Skin of body (tissue), 2 donors: ENCODE data around the gene LRRC75B. TPM values are rescaled to one million over a fixed set of nuclear protein-coding genes. Genes with fewer than 3 reads are reported as not detected.
"Not testable (repeated sequence)": the region's sequence is repeated elsewhere in the genome, so short reads cannot be mapped to it uniquely, and the experiment has no call there.

ENCODE experiments used
- DNase-seq: peaks from one replicate; lab custom pipeline; 2025; lab: John Stamatoyannopoulos, UW
- total RNA-seq: library from RNA; depleted of rRNA; stranded (reverse); fragments of >200 nt; gene quantifications from one replicate; pipeline ENCODE4 v1.2.3, GENCODE V29; 2014

Gene LRRC75B
- total RNA-seq, 1 donor from 2014 or later, result 6.2 TPM

DNA sequence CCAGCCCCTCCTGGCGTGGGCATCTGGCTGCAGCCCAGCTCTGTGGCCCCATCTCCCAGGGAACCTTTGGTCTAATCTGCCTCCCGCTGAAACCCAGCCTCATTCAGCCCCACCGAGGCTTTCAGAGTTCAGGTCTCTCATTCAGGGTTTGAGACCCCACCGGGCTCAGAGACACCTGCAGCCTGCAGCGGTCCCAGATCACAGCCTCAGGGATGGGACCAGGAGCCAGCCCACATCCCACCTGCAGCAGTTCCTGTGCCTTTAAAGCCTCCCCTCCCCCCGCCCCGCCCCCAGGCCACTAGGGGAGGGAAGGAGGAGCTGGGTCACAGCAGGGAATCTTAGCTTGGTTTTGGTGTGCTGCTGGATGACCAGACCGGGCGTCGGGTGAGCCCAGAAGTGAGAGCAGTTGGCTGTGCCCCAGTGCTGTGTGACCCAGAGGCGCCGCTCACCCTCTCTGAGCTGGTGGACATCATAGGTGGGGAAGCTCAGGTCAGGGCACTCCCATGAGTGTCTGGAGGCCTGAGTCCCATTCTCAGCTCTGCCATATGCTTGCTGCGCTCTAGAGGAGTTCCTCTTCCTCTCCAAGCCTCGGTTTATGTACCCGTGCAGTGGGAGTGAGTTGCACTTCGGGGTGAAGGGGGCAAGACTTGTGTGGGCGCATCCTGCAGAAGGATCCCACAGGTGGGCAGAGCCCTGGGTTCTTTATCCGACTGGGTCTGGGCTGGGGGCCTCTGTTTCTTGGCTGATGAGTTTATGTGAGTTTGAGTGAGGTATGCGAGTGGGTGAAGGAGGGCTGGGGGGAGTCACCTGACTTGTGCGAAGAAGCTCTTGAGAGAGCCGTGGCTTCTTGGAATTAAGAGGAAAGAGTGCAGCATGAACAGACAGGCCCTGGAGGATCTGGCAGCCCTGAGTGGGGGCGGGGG is 10.2 kb upstream of the LRRC75B start, which contains the start of gene GGT1:
Gene GGT1 (plus strand): TSS at position 347 of the 923 bp plus-strand sequence. CDS start 7,889 bp downstream, outside the sequence.
- not testable (repeated sequence) for DNase-seq

DNA sequence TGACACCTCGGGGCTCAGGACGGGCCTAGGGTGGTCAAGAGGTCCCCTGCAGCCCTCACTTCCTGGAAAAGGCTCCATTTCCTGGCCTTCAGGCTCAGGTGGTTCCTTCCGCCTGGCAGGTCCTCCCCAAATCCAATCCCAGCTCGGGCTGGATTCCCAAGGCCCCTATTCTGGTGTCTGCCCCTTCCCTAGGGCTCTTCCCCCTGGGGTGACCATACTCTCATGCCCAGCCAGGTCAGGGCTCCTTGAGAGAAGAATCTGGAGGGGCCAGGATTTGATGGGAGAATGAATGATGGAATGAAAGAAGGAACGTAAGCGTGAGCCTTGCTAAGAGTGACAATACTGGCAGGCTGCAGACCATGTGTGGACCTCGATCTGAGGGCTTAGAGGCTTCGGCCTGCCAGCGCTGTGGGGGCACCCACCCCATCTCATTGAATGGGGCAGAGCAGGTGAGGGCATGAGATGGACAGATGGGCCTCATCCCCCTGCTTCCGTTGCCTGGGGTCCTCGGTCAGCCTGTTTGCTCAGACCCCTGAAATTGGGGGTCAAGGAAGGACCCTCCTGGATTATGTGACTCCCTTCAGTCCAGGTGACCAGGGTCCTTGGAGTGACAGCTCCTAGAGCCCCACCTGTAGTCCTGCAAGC is 9.4 kb upstream of the LRRC75B start:
- not testable (repeated sequence) for DNase-seq

DNA sequence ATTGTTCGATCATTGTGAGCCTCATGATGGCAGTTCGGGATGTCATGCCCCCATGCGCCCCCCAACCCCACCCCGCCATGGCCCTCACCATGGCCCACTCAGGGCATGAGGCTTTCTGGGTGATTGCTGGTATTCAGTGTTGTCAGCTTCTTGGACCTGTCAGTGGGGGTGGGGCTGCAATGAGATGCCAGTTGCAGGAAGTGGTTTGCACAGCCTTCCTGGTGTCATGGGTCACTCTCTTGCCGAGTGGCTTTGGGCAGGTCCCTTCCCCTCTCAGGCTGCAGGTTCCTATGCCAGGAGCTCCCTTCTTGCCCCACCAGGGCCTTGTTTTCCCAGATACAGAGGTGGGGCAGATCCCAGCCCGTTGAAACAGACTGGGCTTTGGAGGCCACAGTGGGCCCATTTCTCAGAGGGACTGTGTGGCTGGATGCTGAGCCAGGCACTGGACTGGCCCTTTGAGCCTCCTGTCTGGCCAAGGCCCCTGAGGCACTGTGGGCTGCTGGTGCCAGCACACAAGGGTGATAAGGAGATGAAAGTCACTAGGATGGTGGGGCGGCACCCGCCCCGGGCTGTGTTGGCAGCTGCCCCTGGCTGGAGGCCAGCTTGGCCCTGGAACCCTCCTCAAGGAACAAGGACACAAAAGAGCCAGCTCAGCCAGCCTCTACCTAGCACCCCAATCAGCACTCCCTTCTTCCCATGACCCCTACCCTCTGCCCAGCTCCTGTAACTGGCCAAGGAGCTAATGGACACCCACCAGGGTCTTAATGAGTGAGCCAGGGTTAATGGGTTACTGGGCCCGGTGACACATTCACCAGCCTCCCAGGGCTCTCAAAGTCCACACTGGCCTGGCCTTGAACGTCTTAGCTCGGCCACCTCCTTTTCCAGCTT is 8.6 kb upstream of the LRRC75B start:
- DNase-seq, result no peak

DNA sequence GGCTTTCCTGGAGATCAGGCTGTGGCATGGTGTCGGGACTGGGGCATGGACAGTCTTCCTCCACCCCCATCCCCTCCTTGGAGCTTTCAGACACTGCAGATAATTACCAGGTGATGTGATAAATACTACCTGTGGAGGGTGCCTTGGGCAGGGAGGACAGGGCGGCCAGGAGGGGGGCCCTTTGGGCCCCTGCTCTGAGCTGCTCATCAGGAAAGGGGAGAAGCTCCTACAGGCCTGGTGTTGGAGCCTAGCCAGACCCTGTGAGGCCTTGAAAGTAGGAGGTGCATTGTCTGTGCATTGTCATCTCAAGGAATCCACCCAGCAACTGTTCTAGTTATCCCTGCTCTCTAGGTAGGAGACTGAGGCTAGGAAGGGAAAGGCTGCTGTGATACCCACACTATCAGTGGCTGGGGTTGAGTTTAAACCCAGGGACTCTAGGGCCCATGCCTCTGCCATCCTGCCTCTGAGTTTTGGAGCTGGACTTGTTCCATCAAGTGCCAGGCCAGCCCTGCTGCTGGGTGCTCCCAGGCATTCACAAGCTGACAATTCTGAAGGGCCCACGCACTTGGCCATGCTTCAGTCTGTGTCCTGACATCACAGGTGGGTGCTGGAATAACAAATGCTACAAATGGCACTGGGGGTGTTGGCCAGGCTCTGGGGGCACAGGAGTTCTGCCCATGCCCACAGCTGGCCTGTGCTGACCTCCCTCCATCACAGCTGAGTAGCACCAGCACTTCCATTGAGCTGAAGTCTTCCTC is 7.3 kb upstream of the LRRC75B start:
- not testable (repeated sequence) for DNase-seq

DNA sequence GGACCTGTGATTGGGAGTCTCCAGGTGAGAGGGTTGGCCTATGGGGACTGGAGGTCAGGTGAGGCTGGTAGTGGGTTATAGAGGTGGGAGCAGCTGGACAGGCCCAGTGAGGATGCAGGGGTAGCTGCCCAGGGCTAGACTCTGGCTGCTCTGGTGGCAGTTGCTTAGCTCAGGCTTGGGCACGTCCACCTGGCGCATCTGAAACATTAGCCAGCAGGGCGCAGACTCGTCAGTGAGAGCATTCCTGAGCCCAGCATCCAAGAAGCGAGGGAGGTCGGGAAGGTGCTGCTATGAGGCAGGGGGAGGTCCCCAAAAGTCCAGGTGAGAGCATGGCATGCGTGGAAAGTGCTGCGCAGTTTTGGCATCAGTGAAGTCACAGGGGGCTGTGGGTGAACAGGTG is 6.6 kb upstream of the LRRC75B start:
- DNase-seq, result no peak

DNA sequence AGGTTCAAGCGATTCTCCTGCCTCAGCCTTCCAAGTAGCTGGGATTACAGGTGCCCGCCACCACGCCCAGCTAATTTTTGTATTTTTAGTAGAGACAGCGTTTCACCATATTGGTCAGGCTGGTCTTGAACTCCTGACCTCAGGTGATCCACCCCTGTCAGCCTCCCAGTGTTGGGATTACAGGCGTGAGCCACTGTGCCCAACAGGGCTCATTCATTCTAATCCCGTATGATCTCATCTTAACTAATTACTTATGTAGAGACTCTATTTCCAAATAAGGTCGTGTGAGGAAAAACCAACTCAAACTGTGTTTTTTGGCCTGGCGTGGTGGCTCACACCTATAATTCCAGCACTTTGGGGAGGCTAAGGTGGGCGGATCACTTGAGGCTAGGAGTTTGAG is 4.2 kb upstream of the LRRC75B start:
- DNase-seq, result not testable (repeated sequence)

DNA sequence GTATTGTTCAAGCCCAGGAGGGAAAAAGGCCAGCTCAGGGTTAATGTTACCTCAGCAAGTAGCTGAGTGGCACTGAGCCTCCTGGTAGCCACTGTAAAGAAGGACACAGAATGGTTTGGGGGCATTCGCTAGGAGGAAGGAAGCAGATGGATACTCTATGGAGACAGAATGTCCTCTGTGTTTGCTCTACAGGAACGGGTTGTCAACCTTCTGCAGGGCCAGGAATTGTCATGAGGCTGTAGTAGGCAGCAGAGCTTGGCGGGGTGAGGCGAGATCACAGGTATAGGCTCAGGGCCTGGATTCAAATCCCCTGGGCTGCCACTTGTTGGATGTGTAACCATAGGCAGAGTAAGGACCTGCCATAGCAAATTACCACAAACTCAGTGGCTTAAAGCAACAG is 3.0 kb upstream of the LRRC75B start:
- DNase-seq, result no peak

DNA sequence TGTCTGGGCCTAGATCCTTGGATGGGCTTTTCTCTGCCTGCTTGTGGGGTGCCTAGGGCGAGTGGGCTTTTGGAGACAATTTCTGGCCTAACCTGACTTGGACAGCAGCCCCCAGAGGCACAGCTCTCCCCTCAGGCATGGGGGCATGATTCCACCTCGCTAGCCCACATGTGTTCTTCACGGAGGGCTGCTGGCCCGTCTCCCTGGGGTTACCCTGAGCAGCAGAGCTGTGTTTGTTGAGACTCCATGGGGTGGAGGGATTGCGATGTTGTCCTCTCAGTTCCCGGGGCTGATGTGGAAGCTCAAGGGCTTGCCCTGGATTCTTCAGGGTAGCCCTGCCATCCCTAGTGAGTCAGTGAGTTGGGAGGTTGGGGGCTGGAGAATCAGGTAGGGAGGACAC is 2.4 kb upstream of the LRRC75B start:
- DNase-seq, result no peak

DNA sequence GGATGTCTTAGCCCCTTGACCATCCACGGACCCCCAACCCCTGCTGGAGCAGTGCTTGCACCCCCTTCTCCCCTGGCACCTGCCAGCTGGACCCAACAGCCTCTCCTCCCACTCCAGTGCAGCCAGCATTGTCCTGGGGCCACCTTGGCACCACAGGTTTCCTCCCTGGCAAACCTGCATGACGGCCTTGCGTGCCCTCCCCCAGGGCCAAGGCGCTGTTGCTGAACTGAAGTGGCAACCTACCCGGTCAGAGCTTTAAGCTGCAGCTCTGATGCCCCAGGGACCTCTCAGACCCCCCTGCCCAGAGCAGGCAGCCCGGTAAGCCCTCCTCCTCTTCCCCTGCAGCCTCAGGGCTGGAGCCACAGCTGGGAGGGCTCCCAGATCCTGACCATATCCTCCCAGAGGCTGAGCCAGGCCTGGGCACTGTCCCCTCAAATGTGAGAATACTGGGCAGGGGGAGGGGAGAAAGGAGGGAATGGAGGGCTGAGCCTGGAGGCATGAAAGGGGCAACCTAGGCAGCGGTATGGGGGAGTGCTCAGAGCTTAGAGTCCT is 1.8 kb upstream of the LRRC75B start:
- no peak for DNase-seq

DNA sequence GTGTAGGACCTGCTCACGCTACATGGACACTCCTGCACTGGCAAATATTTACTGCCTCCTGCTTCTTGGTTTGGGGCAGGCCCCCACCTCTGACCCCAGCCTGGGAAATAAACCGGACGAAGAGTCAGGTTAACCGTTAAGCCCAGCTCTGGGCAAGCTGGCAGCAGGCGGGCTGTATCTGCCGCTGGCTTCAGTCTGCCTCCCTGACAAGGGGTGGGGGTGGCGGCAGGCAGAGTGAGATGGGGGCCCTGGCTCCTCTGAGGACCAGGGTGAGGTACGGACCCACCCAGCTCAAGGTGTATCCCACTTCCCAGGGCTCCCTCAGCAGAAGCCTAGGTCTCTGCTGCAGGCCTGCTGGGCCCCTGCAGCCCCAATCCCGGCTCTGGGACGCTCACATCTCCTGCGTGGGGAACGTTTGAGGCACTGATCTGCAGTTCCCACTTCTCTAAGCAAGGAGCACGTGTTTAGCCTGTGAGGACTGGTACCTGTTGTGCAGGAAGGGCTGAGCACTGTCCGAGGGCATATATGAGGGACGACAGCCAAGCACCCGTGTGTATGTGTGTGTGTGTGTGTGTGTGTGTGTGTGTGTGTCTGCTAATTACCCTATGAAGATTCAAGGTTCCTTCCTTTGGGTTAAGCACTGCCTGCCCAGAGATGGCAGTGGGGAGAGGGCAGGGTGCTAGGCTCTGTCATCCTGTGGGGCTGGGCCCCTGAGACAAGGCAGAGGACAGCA is 1.1 kb upstream of the LRRC75B start:
- DNase-seq, result no peak

DNA sequence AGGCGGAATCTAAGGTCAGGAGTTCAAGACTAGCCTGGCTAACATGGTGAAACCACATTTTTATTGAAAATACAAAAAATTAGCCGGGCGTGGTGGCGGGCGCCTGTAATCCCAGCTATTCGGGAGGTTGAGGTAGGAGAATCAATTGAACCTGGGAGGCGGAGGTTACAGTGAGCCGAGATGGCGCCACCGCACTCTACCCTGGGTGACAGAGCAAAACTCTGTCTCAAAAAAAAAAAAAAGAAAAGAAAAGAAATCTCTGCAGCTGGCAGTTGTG is 624 bp upstream of the LRRC75B start:
- DNase-seq, result not testable (repeated sequence)

DNA sequence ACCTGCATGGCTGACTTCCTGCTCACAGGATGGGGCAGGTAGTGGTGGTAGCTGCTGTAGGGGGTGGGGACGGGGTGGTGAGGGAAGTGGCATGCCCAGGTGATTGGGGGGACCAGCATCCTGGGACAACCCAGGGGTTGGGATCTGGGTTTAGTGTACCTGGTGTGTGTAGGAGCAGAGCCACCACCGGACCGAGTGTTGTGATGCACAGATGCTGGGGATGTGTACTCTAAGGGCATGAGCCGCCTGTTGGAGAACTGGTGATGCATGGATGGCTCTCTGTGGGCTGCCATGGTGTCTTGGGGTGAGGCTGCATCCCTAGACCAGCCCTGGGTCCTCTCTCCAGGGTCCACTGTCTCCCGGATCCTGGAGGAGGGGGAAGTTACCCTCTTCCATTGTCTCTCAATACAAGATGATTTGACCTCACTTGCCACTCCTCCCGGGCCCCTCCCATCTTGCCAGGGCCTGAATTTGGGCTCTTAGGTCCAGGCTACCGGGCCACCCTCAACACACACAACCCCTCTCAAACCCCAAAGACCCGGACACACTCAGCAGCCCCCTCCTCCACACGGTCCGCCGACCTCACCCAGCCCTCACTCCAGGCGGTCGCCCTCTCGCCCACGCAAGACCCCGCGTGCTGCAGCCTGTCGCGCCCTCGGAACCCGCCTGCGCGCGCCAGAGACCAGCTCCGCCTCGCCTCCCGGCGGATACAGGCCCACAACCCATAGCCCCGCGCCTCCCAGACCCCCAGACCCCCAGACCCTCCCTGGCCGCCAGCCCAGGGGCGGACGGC is 619 bp downstream of the LRRC75B start:
- DNase-seq, result no peak

DNA sequence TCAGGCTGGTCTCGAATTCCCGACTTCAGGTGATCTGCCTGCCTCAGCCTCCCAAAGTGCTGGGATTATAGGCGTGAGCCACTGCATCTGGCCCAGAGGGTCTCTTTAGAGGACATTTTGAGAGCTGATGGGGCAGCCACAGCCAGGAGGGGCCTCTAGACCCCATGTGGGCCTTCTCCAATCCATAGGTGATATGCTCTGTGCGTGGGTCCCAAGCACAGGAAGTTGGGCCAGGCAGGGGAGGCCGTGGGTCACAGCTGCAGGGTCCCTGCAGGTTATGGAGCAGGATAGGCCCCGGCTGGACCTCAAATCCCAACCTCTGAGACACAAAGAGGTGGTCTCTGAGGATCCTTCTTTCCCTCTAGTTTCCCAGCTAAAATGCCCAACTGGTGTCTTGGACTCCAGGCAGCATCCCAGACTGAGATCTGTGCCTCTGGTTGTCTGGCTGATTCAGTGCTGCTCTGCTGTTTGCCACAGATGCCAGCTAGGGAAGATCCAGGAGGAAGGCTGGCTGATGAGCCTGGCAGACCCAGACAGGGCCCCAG is 1.5 kb downstream of the LRRC75B start:
- no peak for DNase-seq

DNA sequence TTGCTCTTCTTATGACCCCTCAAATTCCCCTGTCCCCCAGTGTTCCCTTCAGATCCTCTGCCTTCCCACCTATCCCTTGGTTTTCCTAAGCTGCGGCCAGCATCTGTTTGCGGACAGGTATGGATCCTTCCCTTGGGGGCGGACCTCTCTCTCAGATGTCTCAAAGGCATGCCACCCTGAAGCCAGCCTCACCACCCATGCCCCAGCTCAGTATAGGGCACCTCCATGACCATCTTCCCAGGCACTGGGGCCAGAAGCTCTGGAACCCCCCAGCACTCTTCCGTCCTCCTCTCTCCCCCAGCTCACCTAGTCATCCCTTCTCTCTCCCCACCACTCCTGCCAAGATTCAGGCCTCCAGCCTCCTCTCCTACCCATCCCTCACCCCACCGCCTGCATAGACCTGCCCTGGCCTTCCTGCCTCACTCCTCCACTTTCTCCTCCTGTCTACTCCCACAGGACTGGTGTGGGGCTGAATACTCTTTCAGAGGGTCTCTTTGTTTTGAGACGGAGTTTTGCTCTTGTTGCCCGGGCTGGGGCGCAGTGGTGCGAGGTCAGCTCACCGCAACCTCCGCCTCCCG is 2.2 kb downstream of the LRRC75B start:
- no peak for DNase-seq

DNA sequence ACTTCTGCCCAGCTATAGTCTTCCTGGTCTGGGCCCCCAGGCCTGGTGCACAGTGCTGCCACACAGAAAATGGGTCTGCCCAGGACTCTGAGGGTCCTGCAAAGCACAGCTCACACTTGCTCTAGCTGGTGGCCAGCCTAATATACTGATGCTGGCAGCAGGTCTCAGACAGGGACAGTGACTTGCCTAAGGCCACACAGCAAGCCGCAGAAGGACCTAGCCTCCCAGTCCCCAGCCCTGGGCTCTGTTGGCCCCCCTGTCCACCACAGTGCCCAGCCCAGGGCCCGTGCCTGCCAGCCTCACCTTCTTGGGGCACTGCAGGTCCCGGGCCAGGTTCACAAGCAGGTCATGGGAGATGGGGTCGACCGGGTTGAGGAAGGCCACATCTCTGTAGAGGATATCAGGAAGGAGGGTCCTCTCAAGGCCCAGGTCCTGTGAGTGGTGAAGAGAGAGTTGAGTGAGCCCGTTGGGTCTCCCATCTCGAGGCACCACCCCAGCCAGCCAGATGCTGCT is 3.3 kb downstream of the LRRC75B start:
- no peak for DNase-seq

DNA sequence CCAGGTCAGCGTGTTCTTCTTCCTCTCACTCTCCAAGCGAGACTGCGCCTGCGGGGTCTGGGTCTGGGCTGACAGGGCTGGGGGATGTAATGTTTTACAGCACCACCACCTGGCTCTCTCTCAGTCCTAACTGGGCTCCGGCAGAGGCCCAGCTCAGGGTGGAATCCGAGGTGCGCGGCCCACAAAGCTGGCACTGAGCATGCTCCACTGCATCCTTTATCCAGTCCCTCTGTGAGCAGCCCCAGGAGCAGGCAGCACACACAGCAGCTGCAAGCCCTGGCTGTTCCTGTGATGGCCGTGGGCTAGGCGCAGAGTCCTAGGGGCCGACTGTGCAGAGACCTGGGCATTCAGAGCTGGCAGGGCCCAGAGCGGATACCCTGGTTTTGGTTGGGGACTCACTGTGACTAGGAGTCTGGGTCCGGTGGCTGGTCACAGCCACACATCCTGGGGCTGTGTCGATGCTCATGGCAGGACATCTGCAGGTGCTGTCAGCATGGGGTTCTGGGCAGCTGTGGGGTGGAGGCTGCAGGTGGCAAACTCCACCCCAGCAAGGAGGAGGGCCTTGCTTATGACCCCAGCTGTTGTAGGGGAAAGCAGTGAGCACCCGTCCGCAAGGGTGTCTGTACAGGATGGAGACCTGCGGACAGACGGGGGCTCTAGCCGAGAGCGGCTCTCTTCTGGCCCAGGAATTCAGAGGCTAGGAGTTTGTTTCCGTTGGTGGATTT is 4.0 kb downstream of the LRRC75B start:
- no peak for DNase-seq

DNA sequence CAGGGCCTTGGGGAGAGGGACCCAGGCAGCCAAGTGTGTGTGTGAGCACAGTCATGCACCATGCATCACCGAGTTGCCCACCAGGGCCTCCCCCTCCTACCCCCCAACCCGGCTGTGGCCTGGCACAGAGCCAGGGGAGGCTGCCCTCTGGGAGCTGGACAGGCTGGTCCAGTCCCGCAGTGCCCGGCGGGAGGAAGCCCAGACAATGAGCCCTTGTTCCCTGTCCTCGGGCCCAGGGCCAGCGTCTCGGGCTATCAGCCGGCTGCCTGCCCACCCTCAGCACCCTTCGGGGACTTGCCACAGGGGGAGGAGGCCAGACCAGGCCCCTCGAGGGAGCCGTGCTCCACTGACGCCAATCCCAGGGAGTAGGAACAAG is 4.5 kb downstream of the LRRC75B start:
- DNase-seq, result no peak

DNA sequence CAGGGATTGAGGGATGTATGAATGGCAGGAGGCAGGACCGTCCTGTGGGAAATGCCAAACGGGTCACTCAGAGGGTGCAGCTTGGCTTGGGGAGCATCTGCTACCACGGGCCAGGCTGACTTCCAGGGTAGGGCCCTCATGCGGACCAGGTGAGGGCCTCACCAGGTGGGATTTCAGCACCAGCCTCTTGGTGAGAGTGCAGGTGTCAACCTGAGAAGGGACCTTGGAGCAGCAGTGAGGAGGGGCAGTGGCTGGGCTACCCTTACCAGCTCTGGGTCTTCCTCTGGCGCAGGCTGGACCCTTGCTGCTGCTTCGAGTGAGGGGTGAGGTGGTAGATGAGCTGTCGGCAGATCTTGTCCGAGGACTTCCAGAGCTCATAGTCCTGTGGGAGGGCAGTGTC is 4.9 kb downstream of the LRRC75B start:
- no peak for DNase-seq
